ENCODE results near the gene ZNF362.

GRCh38 chr1:33268927-33269610 lies 12.8 kb downstream of the ZNF362 start:
- TF ChIP-seq EZH2 (IDR thresholded peaks at IDR 0.05; ENCODE audit: borderline replicate concordance, low read depth, low read length, severe bottlenecking) (no peak), CTCF (IDR thresholded peaks at IDR 0.05; ENCODE audit: borderline replicate concordance, extremely low read depth, low read length, poor library complexity, severe bottlenecking) (no peak)

Measured in DND-41 (cell line).